Osteocyte (in vitro differentiated cells): ENCODE results near the gene FILIP1. TPM values are rescaled to one million over a fixed set of nuclear protein-coding genes. Genes with fewer than 3 reads are reported as not detected.

Experiments
- DNase-seq: peaks from one replicate; pipeline ENCODE4 v3.0.0; 2021; ENCODE audit warnings: mixed read lengths; ENCODE audit not compliant: unreplicated experiment; ENCODE audit errors: extremely low spot score
- H3K27ac Mint-ChIP-seq: one replicate; pipeline ENCODE4 v1.8.0; 2021; ENCODE audit warnings: mild to moderate bottlenecking, mixed read lengths; ENCODE audit not compliant: unreplicated experiment
- H3K27me3 Mint-ChIP-seq: one replicate; pipeline ENCODE4 v1.8.0; 2021; ENCODE audit warnings: mixed read lengths; ENCODE audit not compliant: unreplicated experiment
- H3K36me3 Mint-ChIP-seq: one replicate; pipeline ENCODE4 v1.8.0; 2021; ENCODE audit warnings: mixed read lengths; ENCODE audit not compliant: unreplicated experiment
- H3K4me1 Mint-ChIP-seq: one replicate; pipeline ENCODE4 v1.8.0; 2021; ENCODE audit warnings: mixed read lengths; ENCODE audit not compliant: unreplicated experiment
- H3K4me3 Mint-ChIP-seq: one replicate; pipeline ENCODE4 v1.8.0; 2021; ENCODE audit warnings: mild to moderate bottlenecking, moderate library complexity, mixed read lengths; ENCODE audit not compliant: unreplicated experiment
- H3K9me3 Mint-ChIP-seq: one replicate; pipeline ENCODE4 v1.8.0; 2021; ENCODE audit warnings: mixed read lengths; ENCODE audit not compliant: unreplicated experiment
- CTCF ChIP-seq: fragments of 200-600 bp; sonication (generic); IDR thresholded peaks from 2 replicates; pipeline ENCODE4 v1.5.0; 2021; ENCODE audit warnings: antibody characterized with exemption, mild to moderate bottlenecking, moderate library complexity
- total RNA-seq: library from RNA; stranded (reverse); gene quantifications from 2 replicates; pipeline ENCODE4 v1.2.1, GENCODE V29; 2021

FILIP1 gene
- total RNA-seq, 1 donor from 2014 or later = 0.05 TPM

- peaks cover 4% of the 10 kb centered on the region for H3K9me3 Mint-ChIP-seq
- TF ChIP-seq CTCF = no peak
- H3K27ac Mint-ChIP-seq = no peak overlapping the region
- no peak overlapping the region for H3K4me3 Mint-ChIP-seq
- H3K4me1 Mint-ChIP-seq = no peaks in the 10 kb centered on the region
- no peaks in the 10 kb centered on the region for H3K36me3 Mint-ChIP-seq
- peaks cover 10% of the 10 kb centered on the region for H3K27me3 Mint-ChIP-seq
- DNase-seq = no peak
Measured at GRCh38 chr6:75327807-75328206, 165.8 kb downstream of the FILIP1 start.

GRCh38 chr6:75326557-75327258 is 166.9 kb downstream of the FILIP1 start:
- Mint-ChIP-seq H3K27me3 (peaks cover 10% of the 10 kb centered on the region), H3K36me3 (no peaks in the 10 kb centered on the region), H3K4me3 (no peak overlapping the region), H3K4me1 (no peaks in the 10 kb centered on the region), H3K9me3 (peaks cover 4% of the 10 kb centered on the region), H3K27ac (no peak overlapping the region)
- DNase-seq = no peak
- TF ChIP-seq CTCF = no peak

GRCh38 chr6:75318900-75319299 is 174.7 kb downstream of the FILIP1 start:
- peaks cover 10% of the 10 kb centered on the region for H3K27me3 Mint-ChIP-seq
- no peak overlapping the region for H3K27ac Mint-ChIP-seq
- H3K4me3 Mint-ChIP-seq = no peak overlapping the region
- H3K4me1 Mint-ChIP-seq = peaks cover 16% of the 10 kb centered on the region
- peaks cover 7% of the 10 kb centered on the region for H3K9me3 Mint-ChIP-seq
- no peaks in the 10 kb centered on the region for H3K36me3 Mint-ChIP-seq
- DNase-seq = no peak
- no peak for TF ChIP-seq CTCF

- Mint-ChIP-seq H3K4me1 (peaks cover 16% of the 10 kb centered on the region), H3K9me3 (peaks cover 7% of the 10 kb centered on the region), H3K4me3 (no peak overlapping the region), H3K27me3 (peaks cover 14% of the 10 kb centered on the region), H3K27ac (peak overlapping the region; percentile 50), H3K36me3 (no peaks in the 10 kb centered on the region)
- TF ChIP-seq CTCF = no peak
- DNase-seq = no peak
Measured at GRCh38 chr6:75317503-75318206, 175.9 kb downstream of the FILIP1 start.

- no peak for TF ChIP-seq CTCF
- peaks cover 7% of the 10 kb centered on the region for H3K9me3 Mint-ChIP-seq
- H3K27ac Mint-ChIP-seq = no peak overlapping the region
Measured at GRCh38 chr6:75315978-75316377, 177.6 kb downstream of the FILIP1 start.

More at GRCh38 chr6:75315978-75316377, 177.6 kb downstream of the FILIP1 start:
- DNase-seq = no peak
- H3K27me3 Mint-ChIP-seq = peaks cover 14% of the 10 kb centered on the region
- H3K4me1 Mint-ChIP-seq = peaks cover 16% of the 10 kb centered on the region
- no peaks in the 10 kb centered on the region for H3K36me3 Mint-ChIP-seq
- no peak overlapping the region for H3K4me3 Mint-ChIP-seq
